ENCODE data around the gene ELL2. TPM values are rescaled to one million over a fixed set of nuclear protein-coding genes. Genes with fewer than 3 reads are reported as not detected.

Gene ELL2
- total RNA-seq, 1 donor from 2014 or later = 118 TPM

DNA sequence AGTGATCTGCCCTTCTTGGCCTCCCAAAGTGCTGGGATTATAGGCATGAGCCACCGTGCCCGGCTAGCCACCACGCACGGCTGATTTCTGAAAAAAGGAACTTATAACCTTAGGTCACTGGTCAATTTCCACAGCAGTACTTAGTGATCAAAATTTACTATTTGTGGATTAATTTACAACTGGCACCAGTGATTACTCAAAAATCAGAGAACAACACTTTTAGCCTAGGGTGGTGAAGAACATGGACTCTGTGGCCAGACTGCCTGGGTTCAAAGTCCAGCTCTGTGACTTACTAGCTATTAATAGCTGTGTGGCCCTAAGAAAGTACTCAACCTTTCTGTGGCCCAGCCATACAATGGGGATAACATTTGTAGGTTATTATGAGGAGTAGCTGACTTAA, 88.3 kb downstream of the ELL2 start:
- Mint-ChIP-seq H3K27ac (ENCODE audit: unreplicated experiment) (no peak overlapping the region), H3K4me1 (ENCODE audit: low read depth, unreplicated experiment) (peaks cover 13% of the 10 kb centered on the region), H3K27me3 (ENCODE audit: low read depth, unreplicated experiment) (no peaks in the 10 kb centered on the region)

DNA sequence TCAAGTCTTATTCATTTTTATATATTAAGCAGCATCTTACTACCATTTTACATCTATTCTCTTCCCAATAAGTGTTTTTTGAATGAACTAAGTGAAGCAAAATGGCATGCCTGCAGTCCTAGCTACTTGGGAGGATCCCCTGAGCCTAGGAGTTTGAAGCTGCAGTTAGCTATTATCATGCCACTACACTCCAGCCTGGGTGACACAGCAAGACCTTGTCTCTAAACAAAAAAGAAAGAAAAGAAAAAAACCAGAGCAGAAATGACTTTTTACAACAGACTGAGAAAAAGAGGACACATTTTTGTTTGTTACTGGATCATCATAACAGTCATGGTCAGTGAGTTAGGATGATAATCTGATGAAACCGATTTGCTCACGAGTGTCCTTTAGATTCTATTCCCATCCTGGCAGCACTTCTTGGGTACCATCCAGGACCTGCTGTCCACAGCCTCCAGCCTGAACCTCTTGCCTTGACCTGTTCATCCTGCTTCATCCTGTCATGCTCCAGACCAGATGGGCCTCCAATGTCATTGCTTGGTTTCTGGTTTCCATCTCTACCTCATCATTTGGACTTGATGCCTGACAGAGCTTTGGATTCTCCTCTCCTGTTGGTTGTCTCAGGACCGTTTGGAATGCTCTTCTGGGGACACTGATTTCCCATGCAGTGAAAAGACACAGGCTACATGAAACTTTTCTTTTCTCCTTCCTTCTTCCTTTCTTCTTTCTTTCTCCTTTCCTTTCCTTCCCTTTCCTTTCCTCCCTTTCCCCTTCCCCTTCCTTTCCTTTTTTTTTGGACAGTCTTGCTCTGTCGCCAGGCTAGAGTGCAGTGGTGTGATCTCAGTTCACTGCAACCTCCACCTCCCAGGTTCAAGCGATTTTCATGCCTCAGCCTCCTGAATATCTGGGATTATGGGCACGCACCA, 89.0 kb downstream of the ELL2 start:
- Histone ChIP-seq H3K4me2 (ENCODE audit: low read length) (no peak overlapping the region), H3K27me3 (ENCODE audit: insufficient read depth, low read length) (no peaks in the 10 kb centered on the region), H4K20me1 (ENCODE audit: insufficient read depth, low read length) (no peaks in the 10 kb centered on the region), H3K36me3 (ENCODE audit: insufficient read depth, low read length) (no peaks in the 10 kb centered on the region), H3K4me3 (ENCODE audit: insufficient read depth, low read depth, low read length) (no peak overlapping the region), H3K79me2 (ENCODE audit: insufficient read depth, low read length) (no peaks in the 10 kb centered on the region), H3K4me1 (ENCODE audit: insufficient read depth, low read length) (peaks cover 16% of the 10 kb centered on the region), H3K9ac (ENCODE audit: low read length) (no peak overlapping the region), H3K9me3 (ENCODE audit: insufficient read depth, low read depth, low read length) (no peaks in the 10 kb centered on the region), H3K27ac (ENCODE audit: low read depth, low read length) (no peak overlapping the region), H2AFZ (ENCODE audit: low read depth, low read length) (no peak overlapping the region)
- no peaks in the 10 kb centered on the region for H3K9me3 Mint-ChIP-seq (ENCODE audit: unreplicated experiment)
- no peaks in the 10 kb centered on the region for H3K36me3 Mint-ChIP-seq (ENCODE audit: low read depth, unreplicated experiment)
- peaks cover 13% of the 10 kb centered on the region for H3K4me1 Mint-ChIP-seq (ENCODE audit: low read depth, unreplicated experiment)
- H3K27me3 Mint-ChIP-seq (ENCODE audit: low read depth, unreplicated experiment) = no peaks in the 10 kb centered on the region
- no peak overlapping the region for H3K4me3 Mint-ChIP-seq (ENCODE audit: unreplicated experiment)
- H3K27ac Mint-ChIP-seq (ENCODE audit: unreplicated experiment) = no peak overlapping the region
- FAIRE-seq (no peak), DNase-seq (ENCODE audit: low read depth) (no peak)
- no peak for TF ChIP-seq EZH2 (IDR thresholded peaks at IDR 0.05; ENCODE audit: insufficient read depth, low read length)
- TF ChIP-seq, protein P1, sequence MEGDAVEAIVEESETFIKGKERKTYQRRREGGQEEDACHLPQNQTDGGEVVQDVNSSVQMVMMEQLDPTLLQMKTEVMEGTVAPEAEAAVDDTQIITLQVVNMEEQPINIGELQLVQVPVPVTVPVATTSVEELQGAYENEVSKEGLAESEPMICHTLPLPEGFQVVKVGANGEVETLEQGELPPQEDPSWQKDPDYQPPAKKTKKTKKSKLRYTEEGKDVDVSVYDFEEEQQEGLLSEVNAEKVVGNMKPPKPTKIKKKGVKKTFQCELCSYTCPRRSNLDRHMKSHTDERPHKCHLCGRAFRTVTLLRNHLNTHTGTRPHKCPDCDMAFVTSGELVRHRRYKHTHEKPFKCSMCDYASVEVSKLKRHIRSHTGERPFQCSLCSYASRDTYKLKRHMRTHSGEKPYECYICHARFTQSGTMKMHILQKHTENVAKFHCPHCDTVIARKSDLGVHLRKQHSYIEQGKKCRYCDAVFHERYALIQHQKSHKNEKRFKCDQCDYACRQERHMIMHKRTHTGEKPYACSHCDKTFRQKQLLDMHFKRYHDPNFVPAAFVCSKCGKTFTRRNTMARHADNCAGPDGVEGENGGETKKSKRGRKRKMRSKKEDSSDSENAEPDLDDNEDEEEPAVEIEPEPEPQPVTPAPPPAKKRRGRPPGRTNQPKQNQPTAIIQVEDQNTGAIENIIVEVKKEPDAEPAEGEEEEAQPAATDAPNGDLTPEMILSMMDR (IDR thresholded peaks at IDR 0.05; ENCODE audit: insufficient read depth, low read depth, low read length) = no peak

More for the DNA sequence above, 88.3 kb downstream of the ELL2 start:
- H2AFZ ChIP-seq (ENCODE audit: low read depth, low read length) = no peak overlapping the region
- Mint-ChIP-seq H3K4me3 (ENCODE audit: unreplicated experiment) (no peak overlapping the region), H3K9me3 (ENCODE audit: unreplicated experiment) (no peaks in the 10 kb centered on the region), H3K36me3 (ENCODE audit: low read depth, unreplicated experiment) (no peaks in the 10 kb centered on the region)
- H3K27me3 ChIP-seq (ENCODE audit: insufficient read depth, low read length) = no peaks in the 10 kb centered on the region
- H3K36me3 ChIP-seq (ENCODE audit: insufficient read depth, low read length) = no peaks in the 10 kb centered on the region
- no peak overlapping the region for H3K4me2 ChIP-seq (ENCODE audit: low read length)
- no peak overlapping the region for H3K27ac ChIP-seq (ENCODE audit: low read depth, low read length)
- peaks cover 16% of the 10 kb centered on the region for H3K4me1 ChIP-seq (ENCODE audit: insufficient read depth, low read length)
- no peaks in the 10 kb centered on the region for H3K79me2 ChIP-seq (ENCODE audit: insufficient read depth, low read length)
- no peaks in the 10 kb centered on the region for H3K9me3 ChIP-seq (ENCODE audit: insufficient read depth, low read depth, low read length)
- H3K4me3 ChIP-seq (ENCODE audit: insufficient read depth, low read depth, low read length) = no peak overlapping the region
- H3K9ac ChIP-seq (ENCODE audit: low read length) = no peak overlapping the region
- DNase-seq (ENCODE audit: low read depth) (no peak), FAIRE-seq (no peak)
- no peak for TF ChIP-seq EZH2 (IDR thresholded peaks at IDR 0.05; ENCODE audit: insufficient read depth, low read length)
- TF ChIP-seq, protein P1 (IDR thresholded peaks at IDR 0.05; ENCODE audit: insufficient read depth, low read depth, low read length) = no peak
- H4K20me1 ChIP-seq (ENCODE audit: insufficient read depth, low read length) = no peaks in the 10 kb centered on the region

All from astrocyte (in vitro differentiated cells and primary cell).